ENCODE results near the gene TTC34. TPM values are rescaled to one million over a fixed set of nuclear protein-coding genes. Genes with fewer than 3 reads are reported as not detected.

The TTC34 gene
- total RNA-seq, 4 donors from 2014 or later: 0.04 to 0.19 (median 0.15) TPM; not detected in 1

- Histone ChIP-seq H3K27ac (no peak overlapping the region), H3K4me1 (peaks cover 0 to 5% (median 0%) of the 10 kb centered on the region in 3 donors), H3K36me3 (no peaks in the 10 kb centered on the region), H3K9me3 (no peaks in the 10 kb centered on the region), H3K4me3 (no peak overlapping the region), H3K27me3 (peaks cover 0 to 50% (median 0%) of the 10 kb centered on the region in 4 donors)
- intact Hi-C loops (cut with DNase I): no loop called here
- TF ChIP-seq POLR2A (IDR thresholded peaks at IDR 0.05) (no peak), CTCF (IDR thresholded peaks at IDR 0.05) (no peak)
- no peak for DNase-seq
- 64 to 73% methylated on average over 15 of the region's 15 CpGs for WGBS, 2 donors
Measured at GRCh38 chr1:2602311-2602835, 199.1 kb downstream of the TTC34 start.

GRCh38 chr1:2601721-2602303, 199.7 kb downstream of the TTC34 start:
- no peaks in the 10 kb centered on the region for H3K36me3 ChIP-seq
- TF ChIP-seq CTCF (IDR thresholded peaks at IDR 0.05): no peak
- TF ChIP-seq POLR2A (IDR thresholded peaks at IDR 0.05): no peak
- WGBS, 2 donors: 72 to 79% methylated on average over 15 to 18 of the region's 18 CpGs
- no peak overlapping the region for H3K4me3 ChIP-seq
- H3K4me1 ChIP-seq: no peaks in the 10 kb centered on the region
- H3K27ac ChIP-seq: no peak overlapping the region
- intact Hi-C loops (cut with DNase I): no loop called here
- H3K27me3 ChIP-seq: peaks cover 0 to 53% (median 0%) of the 10 kb centered on the region in 4 donors
- DNase-seq: no peak
- H3K9me3 ChIP-seq: no peaks in the 10 kb centered on the region

GRCh38 chr1:2598329-2598931, 203.1 kb downstream of the TTC34 start:
- no peak overlapping the region for H3K4me3 ChIP-seq
- H3K4me1 ChIP-seq: peaks cover 0 to 11% (median 6%) of the 10 kb centered on the region in 3 donors
- H3K36me3 ChIP-seq: no peaks in the 10 kb centered on the region
- H3K9me3 ChIP-seq: no peaks in the 10 kb centered on the region
- intact Hi-C loops (cut with DNase I): no loop called here
- no peak for TF ChIP-seq POLR2A (IDR thresholded peaks at IDR 0.05)
- no peak for TF ChIP-seq CTCF (IDR thresholded peaks at IDR 0.05)
- no peak overlapping the region for H3K27ac ChIP-seq
- 74 to 80% methylated on average over 2 to 3 of the region's 3 CpGs for WGBS, 2 donors
- no peak for DNase-seq
- peaks cover 0 to 44% (median 0%) of the 10 kb centered on the region in 4 donors for H3K27me3 ChIP-seq

GRCh38 chr1:2597441-2598328, 203.8 kb downstream of the TTC34 start:
- Histone ChIP-seq H3K36me3 (no peaks in the 10 kb centered on the region), H3K27ac (no peak overlapping the region), H3K9me3 (no peaks in the 10 kb centered on the region), H3K4me3 (no peak overlapping the region), H3K4me1 (peaks cover 0 to 19% (median 7%) of the 10 kb centered on the region in 3 donors), H3K27me3 (peaks cover 0 to 36% (median 0%) of the 10 kb centered on the region in 4 donors)
- WGBS, 2 donors: 69 to 73% methylated on average over 21 to 22 of the region's 34 CpGs
- intact Hi-C loops (cut with DNase I): no loop called here
- no peak for DNase-seq
- TF ChIP-seq CTCF (IDR thresholded peaks at IDR 0.05) (no peak), POLR2A (IDR thresholded peaks at IDR 0.05) (no peak)

Measured in esophagus squamous epithelium (tissue), 5 donors.